Measurements from ENCODE around the gene MYL6.
A peak's percentile ranks its signal among the peaks of the same experiment; 100 is the strongest.
"Not testable (repeated sequence)": the region's sequence is repeated elsewhere in the genome, so short reads cannot be mapped to it uniquely, and the experiment has no call there.

MYL6 gene

GRCh38 chr12:56158029-56158925 lies at the start of gene MYL6:
TSS of gene MYL6 (plus strand) at chr12:56158359. CDS start at chr12:56158402, 43 bp downstream.
- DNase-seq, result peak; percentile 98

DNA sequence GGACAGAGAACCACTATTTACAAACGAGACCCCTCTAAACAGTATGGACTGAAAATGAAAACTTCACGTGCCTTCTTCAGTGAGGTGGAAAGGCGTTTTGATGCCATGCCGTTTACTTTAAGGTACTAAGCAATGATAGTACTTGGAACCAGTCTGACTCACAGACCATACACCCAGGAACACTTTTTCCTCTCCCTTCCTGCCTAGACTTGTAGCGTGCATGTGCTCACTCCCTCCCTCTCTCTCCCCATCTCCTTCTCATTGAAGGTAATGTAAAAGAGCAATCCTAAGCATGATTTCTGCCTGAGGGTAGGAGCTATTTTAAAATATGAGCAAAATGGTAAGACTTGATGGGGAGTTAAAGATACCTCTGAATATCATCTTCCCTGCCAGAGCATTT lies 47.6 kb upstream of the MYL6 start:
- no peak for DNase-seq

DNA sequence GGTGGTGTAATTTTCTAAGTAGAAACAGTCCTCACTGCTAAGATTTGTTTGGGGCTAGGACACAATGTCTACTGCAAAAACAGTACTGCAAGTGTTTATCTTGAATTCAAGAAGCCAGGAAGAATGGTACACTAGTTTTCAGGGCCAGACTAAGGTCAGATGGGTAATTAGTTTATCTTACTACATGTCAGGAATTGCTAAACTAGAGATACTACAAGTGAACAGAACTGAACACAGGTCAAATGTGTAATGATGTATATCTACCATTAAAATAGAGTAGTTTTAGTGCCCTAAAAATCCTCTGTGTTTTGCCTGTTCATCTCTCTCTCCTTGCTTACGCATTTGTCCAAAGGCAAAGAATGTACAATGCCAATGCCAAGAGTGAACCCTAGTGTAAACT lies 44.1 kb upstream of the MYL6 start:
- DNase-seq, result no peak

DNA sequence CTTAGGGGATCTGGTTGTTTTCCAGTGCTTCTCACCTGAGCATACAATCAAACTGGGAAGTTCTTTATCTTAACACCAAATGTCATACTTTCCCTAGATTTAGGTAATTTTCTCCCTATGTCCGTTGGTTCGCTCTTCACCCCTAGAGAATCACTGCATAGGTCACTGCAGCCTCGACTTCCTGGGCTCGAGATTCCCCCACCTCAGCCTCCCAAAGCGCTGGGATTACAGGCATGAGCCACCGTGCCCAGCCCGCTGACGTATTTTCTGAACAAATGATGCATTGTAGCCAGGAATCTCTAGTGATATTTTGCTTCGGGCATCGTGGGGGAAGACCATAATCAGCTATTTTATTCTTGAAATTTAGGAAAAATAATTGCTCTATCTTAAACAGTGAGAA lies 42.8 kb upstream of the MYL6 start:
- DNase-seq, result no peak

DNA sequence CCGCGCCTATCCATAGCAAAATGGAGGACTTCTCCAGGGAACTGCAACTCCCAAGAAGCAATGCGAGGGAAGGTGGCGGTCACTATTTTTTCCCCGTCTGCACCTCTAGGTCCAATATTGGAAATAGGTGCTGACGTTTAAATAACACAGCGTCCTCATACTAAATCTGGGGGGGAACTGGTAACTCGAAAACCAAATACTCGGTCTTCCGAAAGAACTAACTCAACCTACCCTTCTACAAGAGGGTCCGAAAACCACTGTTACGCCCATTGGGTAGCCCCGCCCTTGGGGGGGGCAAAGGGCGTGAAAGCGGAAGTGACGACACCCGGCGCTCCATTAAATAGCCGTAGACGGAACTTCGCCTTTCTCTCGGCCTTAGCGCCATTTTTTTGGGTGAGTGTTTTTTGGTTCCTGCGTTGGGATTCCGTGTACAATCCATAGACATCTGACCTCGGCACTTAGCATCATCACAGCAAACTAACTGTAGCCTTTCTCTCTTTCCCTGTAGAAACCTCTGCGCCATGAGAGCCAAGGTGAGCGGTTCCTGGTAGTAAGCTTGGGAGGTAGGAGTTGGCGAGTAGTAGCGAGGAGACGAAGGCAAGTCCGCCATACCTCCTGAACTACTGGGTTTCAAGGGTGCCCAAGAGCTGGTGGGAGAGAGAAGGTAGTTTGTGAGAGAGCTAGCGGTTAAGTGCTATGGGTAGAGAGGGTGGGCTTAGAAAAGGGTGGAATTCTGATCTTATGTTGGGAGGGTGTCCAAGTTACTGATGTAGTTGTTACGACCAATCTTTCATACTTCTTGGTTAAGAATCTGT lies 41.7 kb upstream of the MYL6 start, which contains the start of gene RPL41:
TSS of gene RPL41 (plus strand) at position 367 of the 815 bp plus-strand sequence.
- DNase-seq, result peak; percentile 94

- not testable (repeated sequence) for DNase-seq
These were observed 41.0 kb upstream of the MYL6 start for GRCh38 chr12:56117082-56117706.

- peak; percentile 99 for DNase-seq
These were observed 40.1 kb upstream of the MYL6 start, which contains the start of gene ZC3H10 for GRCh38 chr12:56117778-56118687. TSS of gene ZC3H10 (plus strand) at chr12:56118266. CDS start at chr12:56120563, 2,297 bp downstream.

DNA sequence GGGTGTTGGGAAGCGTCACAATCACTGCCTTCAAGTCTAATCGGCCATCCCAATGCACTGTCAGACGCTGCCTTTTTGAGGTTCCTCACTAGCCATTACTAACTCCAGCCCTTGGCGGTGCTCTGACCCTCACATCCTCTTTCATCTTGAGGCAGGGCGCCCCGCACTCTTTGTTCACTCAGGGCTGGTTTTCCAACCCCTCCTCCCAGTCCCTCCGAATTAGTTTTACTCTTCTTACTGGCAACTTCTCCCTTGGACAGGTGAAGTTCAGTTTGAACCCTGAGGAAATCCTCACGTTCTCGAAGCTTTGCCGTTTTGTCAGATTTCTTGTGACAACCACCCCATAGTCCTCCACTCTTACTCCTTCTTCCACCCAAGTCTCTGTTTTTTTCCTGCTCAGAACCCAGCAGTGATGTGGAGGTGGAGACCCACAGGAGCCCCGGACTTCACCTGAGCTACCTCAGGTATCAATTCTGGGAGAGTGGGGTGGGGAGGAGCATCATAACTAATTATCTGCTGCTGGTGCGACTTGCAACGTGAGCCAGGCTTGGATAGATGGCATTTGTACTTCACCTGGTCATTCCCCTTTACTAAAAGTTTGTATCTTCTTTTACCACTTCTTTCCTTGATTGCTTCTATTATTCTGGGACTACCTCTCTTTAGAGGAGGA lies 39.3 kb upstream of the MYL6 start:
- peak; percentile 60 for DNase-seq

GRCh38 chr12:56119361-56119796 lies 38.8 kb upstream of the MYL6 start:
- peak; percentile 79 for DNase-seq

- no peak for DNase-seq
These were observed 37.9 kb upstream of the MYL6 start for GRCh38 chr12:56120158-56120846.

GRCh38 chr12:56121204-56121870 lies 36.8 kb upstream of the MYL6 start:
- DNase-seq, result no peak

- DNase-seq, result no peak
These were observed 35.5 kb upstream of the MYL6 start for GRCh38 chr12:56122637-56123036.

DNA sequence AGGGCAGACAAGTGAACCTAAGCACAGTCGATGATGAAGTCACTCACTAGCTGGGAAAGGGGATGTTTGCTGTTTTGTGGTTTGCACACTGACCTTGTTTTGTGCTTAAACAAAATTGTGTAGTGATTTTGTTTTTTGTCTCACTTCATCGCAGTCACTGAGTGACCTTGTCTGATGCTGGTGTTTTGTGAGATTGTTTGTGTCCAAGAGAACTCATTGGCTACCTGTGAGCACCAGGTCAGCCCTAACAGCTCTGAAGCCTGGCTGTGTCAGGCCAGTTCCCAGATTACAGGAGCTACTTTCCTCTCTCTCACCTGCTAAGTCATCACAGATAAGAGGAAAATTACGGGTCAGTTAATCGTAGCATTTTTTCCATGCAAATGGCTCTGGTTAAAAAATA lies 34.0 kb upstream of the MYL6 start:
- DNase-seq, result peak; percentile 14

DNA sequence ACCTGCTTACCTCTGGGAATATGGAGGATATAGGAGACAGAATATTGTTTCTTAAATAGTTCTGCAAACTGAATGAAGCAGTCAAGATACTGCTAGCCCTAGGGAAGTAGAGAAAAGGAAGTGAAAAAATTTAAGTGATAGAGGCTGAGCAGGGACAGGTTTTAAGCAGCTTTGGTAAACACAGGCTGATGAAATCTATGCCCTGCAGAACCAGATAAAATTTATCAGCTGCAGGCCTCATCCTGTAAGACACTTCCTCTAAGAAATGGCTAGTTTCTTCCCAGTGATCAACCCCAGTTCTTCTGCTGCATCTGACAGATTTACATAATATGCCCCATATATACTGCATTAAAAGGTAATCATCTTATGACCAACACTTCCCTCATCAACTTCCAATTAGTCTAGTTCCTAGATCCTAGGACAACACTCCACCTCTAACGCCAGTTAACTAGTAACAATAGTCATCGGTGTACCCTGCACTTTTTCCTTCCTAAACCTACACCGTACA lies 31.4 kb upstream of the MYL6 start:
- peak; percentile 70 for DNase-seq

DNA sequence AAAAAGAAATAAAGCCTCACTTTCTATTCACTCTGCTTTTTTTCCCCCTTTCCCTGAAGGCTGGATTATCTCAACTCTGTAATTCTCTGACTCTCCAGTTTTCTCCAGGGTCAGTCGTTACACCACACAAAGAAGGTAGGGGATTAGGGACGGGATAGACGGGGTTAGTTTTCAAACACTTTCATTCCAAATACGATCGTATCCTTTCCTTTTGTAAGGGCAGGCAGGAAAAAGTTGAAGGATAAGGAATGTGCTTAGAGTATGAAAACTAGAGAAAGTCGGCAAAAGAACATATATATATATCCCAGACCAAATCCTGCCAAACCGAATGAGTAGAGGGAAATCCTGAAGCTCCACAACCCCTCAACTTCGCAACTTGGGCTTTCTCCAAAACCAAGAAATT lies 30.7 kb upstream of the MYL6 start:
- DNase-seq, result no peak

- peak; percentile 100 for DNase-seq
These were observed 30.1 kb upstream of the MYL6 start, which contains the start of gene ESYT1 for GRCh38 chr12:56127888-56128669. TSS of gene ESYT1 (plus strand) at chr12:56128267. CDS start at chr12:56128320, 53 bp downstream.

DNA sequence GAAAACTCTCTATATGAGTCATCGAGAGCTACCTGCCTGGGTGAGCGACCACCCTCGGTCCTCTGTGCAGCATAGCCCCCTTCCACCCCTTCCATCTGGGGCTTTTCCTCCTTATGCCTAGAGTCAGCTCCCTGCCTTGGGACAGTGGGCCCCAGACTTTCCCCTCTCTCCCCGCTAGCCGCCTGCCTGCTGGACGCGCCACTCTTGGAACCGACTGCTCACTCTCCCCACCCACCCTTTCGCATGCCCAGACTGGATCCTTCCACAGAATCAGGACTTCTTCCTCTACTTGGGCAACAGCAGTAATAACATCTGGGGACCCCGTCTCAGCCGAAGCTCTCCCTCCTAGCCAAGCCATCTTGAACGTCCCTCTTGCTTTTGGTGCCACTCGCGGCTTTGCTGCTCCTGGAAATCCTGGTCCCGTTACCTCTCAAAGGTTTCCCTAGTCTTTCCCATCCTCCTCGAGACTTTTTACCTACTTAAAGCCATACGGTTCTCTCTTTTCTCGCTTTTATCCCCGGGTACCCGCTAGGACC lies 29.4 kb upstream of the MYL6 start:
- peak; percentile 17 for DNase-seq

DNA sequence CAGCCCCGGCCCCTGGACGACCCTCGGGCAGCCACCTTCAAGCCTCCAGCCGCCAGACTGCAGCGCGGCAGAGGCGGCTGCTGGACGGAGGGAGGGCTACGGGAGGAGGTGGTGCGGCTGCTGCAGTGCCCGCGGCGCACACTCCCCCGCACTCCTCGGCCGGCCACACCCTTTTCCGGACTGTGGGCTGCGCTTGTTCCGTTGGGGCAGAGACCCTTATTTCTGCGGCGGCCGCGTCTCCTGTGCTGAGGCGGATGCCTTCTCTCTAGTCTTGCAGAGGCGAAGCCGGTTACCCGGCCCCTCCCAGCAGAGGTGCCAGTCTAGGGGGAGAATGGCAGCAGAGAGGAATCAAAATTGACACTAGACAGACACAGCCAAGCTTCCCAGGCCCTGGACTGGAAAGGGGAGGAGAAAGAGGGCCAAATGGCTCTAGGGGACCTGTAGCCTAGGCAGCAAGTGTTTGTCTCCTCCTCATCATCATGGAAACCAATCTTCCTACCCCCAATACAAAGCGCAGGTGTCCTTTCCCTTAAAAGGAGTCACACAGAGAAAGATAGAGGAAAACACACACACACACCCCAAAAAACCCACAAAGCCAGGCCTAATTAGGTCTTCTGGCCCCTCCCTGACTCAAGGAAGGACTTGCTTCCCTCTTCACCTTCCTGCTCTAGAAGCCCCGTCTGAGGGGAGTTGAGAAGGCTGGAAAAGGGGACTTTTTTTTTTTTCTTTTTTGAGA lies 28.8 kb upstream of the MYL6 start:
- DNase-seq, result peak; percentile 51

All from inflammatory macrophage treated with lipopolysaccharide for 4 hours (primary cell).